ENCODE data around the gene CNKSR3.

CNKSR3 gene

DNA sequence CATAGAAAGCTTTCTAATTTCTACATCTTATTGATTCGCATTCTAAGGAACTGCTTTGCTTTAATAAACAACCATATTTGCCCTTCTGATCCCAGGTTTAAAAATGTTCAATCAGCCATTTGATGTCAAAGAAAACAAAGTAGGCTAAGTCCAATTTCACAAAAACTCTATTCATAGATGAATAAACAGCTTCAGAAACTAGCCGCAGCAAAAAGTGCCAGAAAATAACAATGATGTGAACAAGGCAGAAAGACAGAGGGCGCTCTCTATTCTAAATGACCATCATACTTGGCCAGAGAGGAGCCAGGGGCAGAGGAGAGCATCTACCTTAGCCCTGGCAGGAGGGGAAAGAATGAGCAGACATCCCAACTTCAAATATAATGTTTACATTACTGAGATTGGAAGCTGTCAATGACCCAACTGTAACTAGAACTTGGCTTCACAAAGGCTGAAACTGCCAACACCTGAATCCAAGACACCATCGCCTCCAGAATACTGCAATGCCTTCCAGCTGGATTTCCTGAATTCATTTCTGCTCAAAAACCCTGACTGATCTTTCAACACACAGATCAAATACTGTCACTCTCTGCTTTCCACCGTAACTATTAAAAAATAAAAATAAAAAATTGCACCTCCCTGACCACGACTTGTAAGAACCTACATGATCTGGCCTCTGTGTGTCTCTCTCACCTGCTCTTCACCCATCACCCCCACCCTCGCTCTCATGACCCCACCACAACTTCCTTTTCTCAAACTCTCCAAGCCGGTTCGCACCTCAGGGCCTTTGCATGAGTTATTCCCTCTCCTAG, 9.5 kb downstream of the CNKSR3 start:
- no peak for DNase-seq

DNA sequence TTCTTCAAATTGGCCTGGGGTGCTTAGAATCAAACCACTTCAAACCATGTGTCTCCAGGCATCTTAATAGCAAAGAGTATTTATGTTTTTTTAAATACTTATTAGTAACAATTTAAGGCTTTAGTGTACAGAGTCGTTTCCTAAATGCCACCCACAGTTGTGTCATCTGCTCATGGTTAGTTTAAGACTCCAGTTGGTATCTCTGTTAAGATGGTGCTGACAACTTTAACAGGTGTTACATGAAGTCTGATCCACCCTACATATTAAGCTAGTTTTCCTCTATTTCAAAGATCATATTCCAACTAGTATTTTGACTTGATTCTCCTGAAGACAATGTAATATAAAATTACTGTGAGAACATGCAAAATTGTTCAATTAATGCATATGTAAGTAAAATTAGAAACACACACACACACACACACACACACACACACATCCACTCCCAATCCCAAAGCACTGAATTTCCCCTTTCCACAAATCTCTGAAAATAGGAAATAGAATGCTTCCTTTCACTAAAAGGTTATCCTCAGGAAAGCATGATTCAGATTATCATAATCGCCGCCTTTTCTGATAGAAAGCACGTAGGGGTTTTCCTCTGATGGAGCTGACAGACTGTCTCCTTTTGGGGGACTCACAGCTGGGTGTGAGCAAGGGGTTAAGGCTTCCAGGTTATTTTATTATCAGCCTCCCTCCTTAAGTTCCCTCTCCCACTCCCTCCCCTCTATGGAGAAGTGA, 10.5 kb downstream of the CNKSR3 start:
- DNase-seq: no peak

DNA sequence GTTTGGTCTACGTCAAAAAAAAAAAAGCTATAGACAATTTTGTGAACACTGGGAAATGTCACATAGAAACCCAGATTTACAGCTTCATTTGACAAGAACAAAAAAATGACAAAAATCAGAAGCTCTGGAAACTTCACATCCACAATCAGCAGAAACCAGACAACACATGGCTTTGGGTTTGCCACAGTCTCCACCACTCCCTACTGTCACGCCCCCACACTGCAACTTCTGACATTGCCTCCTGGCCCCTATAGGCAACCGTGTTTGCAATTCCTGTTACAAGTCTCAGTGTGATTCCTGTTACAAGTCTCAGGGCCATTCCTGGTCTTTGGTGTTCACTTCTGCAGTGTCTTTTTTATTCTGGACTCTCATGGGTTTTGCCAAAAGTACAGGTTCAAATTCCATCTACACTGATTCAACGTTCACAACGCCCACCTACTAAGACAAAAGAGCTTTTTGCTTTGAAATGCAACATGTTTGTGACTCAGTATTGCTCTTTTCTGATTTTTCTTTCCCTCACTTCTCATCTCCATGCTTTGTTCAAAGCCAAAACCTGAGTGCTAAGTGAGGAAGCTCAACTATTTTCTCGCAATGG, 12.0 kb downstream of the CNKSR3 start:
- no peak for DNase-seq

DNA sequence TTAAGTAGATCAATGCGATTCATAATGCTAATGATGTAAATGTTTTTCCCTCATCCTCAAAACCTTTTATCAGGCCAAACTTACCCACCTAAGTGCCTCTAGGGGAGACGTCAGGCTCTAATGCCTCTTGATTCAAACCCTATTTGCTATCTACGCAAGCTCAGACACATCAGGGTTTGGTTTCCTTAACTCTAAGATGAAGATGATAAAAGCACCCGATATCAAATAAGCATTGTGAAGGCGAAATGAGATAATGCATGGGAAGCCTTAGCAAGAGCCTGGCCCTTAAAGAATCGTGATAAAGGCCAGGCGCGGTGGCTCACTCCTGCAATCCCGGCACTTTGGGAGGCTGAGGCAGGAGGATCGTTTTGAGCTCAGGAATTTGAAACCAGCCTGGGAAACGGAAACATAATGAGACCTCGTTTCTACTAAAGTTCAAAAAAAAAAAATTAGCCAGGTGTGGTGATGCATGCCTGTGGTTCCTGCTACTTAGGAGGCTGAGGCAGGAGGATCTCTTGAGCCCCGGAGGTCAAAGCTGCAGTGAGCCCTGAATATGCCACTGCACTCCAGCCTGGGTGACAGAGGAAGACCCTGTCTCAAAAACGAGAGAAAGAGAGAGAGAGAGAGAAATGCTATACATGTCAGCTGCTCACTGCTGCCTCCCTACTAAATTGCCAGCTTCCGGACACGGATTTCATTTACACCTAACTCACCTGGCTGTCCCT, 13.5 kb downstream of the CNKSR3 start:
- DNase-seq: no peak

DNA sequence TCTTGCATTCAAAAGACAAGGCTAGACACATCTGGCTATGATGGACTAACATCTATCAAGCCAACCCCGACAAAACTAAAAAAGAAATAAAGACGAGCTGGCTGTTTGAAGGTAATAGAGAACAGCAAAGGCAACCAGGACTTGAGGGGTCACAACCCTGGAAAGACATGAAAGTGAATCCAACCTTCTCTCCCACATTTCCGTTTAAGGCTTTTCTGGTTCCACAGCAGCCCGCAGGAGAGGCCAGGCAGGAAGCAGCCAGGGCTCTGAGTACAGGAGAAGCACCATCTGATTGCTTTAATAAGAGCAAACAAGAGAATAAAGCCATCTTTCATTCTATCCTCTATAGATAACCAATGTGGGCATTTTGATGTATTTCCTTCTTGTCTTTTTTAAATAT, 14.3 kb downstream of the CNKSR3 start:
- DNase-seq: no peak

DNA sequence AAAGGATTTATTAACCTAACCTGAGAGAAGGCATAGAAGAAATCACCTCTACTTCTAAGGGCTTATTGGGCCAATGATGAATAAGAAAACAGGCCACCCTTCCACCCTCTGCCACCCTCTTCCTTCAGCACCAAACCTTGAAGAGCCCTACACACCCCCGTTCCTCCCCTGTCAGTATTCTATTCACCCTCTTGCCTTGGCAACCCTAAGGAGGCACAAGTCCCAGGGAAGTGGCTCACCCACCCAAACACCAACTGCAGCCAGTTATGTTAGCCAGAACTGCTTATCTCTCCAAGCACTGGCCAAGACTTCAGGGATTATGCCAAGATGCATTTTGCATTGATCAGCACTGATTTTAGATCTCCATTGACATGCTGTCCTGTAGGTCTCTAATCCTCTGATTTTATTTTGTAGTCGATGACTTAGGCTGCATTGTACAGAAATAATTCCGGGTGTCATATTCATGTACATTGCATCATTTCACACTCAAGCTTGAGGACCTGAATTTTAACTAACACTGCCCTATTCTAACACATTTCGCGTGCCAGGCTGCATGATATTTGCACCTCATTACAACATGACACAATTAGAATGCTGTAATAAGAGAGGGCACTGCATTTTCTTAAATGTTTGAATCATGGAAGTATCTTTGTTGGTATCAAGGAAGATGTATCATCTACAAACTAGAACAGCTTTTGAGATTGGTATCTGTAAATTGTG, 15.7 kb downstream of the CNKSR3 start:
- DNase-seq: no peak

DNA sequence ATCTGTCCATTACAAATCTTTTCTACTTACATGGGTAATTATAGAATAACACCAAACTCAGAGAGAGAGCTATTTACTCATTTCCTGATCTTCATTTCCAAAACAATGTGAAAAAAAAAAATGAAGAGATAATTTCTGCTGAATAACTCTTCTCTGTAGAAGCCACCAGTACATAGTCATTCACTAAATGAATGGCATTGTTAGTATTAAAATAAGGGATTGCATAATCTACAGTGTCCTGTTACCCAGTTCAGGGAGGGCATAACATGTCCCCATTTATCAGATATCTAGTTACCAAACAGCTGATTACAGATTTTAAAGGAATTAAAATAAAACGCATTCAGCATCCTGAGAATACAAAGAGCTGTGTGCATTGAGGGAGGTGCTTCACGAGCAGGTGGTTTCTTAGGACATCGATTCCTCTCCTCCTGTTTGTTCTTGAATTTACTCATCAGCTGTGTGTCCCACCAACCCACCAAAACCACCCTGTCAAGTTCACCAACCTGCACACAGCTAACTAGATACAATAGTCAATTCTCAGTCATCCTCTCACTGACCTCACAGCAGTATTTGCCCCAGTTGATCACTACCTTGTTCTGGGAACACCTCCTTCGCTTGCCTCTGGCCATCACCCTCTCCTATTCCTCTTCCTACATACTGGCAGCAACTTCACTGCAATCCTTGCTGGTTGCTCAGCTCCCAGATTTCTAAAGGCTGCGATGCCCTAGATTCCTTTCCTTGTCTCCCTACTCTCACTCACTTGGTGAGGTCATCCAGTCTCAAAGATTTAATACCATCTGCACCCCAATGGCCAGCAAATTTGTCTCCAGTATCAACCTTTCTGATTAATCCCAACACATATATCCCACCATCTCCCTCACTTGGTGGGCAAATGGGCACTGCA, 18.7 kb downstream of the CNKSR3 start:
- no peak for DNase-seq

DNA sequence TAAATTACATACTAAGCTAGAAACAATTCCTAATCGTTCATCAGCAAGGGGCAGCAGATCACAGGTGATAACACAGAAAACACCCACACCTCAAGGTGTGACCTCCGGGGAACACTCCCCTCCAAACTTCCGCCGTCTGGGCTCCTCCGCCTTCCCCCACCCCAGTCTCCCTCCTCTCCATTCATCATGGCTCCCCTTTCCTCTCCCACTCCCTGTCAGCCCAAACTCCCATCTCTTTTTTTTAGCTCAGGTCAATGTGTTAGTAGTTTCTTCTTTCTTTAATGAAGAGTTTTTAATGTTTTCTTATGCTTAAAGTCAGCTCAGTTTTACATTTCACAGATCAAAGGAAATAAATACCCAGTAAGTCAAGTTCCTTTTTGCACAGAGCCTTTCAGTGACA, 20.7 kb downstream of the CNKSR3 start:
- DNase-seq: no peak

DNA sequence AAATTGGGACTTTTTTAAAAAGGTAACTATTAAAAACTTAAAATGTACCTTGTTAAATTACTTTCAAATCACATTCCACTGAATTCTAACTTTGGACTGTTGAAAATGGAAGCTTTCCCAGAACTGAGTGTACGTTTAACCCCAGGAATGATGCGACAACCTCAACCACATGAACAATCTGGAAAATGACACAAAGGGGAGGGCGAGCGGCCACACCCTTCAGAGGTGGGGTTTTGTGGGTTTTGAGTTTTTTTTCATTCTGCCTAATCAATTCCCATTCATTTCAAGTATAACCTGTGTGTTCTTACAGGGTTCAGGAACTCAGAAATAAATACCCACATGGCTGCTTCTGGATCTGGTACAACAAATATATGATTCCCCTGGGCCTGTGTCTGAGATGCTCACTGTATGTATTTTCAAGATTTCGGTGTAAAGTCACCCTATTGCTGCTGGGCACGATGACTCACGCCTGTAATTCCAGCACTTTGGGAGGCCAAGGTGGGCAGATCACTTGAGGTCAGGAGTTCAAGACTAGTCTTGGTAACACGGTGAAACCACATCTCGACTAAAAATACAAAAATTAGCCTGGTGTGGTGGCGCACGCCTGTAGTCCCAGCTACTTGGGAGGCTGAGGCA, 21.6 kb downstream of the CNKSR3 start:
- DNase-seq: no peak

DNA sequence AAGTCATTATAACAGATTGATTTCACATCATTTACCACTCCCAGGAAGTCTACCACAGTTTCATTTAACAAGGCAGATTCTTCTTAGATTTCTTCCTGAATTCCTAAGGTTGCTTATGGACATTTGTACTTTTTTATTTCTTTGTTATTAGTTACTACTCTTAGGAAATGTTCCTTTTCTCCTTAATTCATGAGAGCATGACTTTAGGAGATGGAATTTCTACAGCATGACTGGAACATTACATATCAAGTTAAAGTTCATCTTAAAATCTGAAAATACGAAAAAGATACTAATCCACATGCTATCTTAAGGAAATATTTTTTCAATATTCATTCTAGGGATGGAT, 22.3 kb downstream of the CNKSR3 start:
- no peak for DNase-seq

DNA sequence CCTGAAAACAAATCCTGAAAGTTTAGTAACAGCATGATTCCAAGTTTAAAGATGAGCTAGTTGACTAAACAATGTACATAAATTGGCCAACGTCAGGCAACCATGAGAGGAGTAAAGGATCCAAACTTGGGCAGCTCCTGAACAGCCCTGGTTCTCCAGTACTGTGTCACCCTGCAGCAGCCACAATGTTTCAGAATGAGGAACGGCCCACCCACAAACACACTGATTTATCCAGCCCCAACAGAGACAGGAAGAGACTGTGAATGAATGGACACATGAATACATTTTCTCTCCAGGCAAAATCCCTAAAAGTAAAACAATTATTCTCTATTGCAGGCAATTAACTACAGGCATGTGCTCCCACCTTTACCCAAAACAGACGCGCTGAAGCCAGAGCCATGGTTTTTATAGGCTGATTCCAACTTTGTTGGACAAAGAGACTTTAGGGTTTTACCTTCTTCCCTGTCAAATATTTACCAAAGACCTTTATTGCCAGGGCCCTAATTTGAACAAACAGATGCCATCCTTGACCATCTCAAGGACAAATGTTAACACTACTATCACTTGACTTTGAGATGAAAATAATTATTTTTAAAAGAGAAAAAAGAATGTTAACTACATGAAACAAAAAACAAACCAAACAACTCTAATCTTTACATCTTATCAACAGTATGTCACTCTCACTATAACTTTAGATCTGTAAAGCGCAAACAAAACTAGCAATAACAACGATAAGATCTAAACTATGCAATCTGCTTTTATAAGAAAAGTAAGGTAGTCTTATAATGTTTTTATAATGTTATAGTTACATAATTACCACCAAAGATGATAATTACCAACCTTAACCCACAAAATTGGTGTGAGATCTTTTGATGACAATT, 22.9 kb downstream of the CNKSR3 start:
- no peak for DNase-seq

DNA sequence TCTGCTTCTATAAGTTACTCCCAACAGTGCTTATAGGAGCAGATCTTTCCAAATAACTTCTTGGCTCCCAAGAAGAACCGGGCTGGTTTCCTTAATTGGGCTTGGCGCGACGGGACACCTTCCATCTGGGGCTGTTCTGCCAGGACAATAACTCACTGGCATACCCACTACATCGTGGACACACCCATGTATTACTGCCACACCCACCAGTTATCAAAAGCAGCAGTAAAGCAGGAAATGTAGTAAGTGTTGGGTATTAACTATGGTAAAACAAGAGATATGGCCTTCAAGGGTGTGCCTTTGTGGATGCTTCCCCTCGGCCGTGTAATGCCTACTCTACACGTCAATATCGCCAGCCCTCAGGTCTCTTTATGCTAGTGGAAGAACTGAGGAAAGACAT, 24.7 kb downstream of the CNKSR3 start:
- no peak for DNase-seq

DNA sequence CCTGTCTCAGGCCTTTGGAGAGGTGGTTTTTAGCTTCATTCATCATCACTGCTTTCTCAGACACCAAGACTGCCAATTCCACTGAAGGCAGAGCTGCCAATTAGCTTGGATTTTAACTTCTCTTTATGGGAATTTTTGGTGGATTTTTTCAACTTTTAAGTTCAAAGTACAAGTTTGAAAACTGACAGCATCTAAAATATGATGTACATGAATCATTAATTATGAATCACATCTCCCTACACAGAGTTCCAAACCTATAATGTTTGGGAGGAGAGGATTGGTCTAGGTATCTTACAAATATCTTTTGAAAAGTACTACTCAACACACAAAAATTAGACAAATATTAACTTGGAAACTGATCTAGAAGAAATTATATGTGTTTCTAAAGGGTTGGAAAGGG, 25.5 kb downstream of the CNKSR3 start:
- no peak for DNase-seq

DNA sequence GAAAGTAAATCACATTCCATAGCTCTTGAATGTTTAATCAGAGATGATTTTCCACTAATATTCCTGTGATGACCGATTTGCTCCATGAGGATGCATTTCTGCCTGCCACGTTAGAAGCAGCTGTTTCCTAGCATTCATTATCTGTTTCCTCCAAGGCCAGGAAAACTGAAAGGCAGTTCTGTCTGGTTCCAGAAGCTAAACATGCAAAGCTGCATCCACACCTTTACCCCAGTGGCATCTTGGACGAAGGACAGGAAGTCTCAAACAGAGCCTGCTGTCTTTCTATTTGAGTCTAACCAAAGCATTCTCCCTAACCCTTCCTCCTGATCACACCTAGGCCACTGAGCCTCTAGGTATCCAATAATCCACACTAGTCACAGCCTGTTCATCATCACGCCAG, 27.6 kb downstream of the CNKSR3 start:
- no peak for DNase-seq

DNA sequence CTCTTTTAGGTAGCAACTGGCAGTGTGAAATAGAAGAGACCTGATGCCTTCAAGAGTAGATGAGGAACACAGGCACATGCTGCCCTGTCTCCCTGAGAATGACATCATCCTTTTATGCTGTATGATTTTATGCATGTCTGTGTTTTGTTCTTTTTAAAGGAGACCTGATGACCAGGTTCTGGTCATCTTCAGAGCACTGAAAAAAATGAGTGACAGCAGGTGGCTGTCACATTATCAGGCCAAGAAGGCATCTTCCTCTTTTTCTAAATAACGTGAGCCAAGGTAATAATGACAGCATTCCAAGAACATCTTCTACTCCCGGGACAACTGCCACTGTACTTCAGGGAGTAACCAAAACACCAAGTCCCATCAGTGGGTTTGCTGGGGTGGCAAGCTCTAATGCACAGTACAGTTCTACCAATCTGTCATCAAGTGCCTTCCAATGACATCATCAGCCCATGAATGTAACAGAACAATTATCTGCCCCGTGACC, 28.9 kb downstream of the CNKSR3 start:
- no peak for DNase-seq

DNA sequence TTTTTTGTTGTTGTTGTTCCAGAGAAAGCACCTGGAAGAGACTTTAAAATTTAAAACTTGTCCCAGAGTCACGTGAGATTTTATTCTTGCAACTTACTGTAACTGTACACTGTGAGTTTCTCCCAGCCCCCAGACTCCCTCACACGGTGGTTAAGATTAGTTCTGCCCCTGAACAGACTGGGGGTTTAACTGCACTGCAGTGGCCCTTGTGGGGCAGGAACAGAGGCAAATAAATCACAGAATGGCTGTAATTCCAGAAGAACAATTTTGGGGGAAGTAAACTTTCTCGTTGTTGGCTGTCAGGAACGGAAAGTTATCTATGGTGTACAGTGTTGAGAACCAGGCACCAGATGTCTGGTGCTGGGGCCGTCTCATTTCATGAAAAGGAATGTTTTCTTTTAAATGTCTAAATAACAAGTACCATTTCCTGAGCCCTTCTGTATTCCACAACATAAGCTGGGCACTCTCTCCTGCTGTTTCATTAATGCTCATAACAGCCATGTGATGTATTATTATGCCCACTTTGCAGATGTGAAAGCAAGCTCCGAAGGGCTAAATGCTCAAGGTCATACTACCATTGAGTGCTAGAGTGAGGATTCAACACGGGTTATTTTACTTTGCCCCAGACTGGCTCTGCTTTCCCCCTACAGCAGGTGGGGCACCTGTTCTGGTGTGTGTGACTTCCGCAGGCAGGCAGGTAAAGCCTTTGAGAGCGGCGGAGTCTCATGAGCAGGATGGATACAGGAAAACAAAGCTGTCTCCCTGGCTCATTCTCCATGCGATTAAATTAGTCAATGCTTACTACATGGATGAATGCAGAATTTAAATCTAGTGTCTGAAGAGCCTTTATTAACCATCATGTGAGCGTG, 30.5 kb downstream of the CNKSR3 start:
- no peak for DNase-seq

DNA sequence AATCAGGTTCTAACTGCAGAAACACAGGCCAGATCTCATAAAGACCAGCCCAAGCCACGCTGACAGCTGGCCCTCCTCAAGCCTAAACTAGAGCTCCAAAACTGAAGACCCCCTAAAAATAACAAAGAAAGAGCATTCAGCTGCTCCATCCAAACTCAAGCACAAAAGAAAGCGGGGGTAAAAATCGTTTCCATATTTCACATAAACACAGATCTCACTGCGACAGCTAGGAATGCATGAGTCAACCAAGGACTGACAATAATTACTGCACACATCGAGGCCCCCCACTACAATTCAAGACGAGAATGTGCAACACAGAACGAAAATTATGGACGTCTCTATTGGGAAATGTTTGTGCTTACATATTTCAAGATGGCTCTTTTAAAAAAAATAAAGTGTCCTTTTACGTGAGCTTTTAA, 31.1 kb downstream of the CNKSR3 start:
- no peak for DNase-seq

DNA sequence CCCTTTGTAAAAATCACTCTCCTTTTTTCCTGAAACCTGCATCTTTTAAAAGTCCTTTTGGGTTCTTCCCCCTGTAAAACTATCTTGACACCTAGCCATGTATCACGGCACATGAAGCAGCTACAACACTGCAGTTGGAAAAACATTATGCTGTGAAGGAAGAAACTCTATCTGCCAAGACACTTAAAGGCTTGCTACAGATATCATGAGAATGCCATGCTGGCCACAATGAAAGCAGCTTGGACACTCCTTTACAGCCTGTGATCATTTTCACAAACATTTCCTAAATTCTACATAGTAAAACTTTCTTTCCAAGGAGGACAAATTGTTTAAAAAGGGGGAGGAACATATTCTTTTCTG, 31.8 kb downstream of the CNKSR3 start:
- DNase-seq: no peak
